Smooth muscle cell (in vitro differentiated cells): ENCODE results near the gene TCEANC. TPM values are rescaled to one million over a fixed set of nuclear protein-coding genes. Genes with fewer than 3 reads are reported as not detected.

Experiments used
- DNase-seq: peaks from one replicate; lab custom pipeline; 2025; ENCODE audit not compliant: unreplicated experiment; lab: John Stamatoyannopoulos, UW
- H2AFZ ChIP-seq: fragments of 200-600 bp; sonication (generic); 2 replicates; pipeline ENCODE4 v1.6.0; 2016; ENCODE audit warnings: antibody characterized with exemption, low read depth, mild to moderate bottlenecking
- H3F3A ChIP-seq: fragments of 200-600 bp; sonication (generic); 2 replicates; pipeline ENCODE4 v1.6.0; 2017; ENCODE audit warnings: antibody characterized with exemption, low read depth
- H3K27ac ChIP-seq: fragments of 200-600 bp; sonication (generic); 2 replicates; pipeline ENCODE4 v1.5.1; 2016; ENCODE audit warnings: low read depth, mild to moderate bottlenecking
- H3K27me3 ChIP-seq: fragments of 200-600 bp; sonication (generic); 2 replicates; pipeline ENCODE4 v1.6.1; 2016; ENCODE audit warnings: low read depth, mild to moderate bottlenecking
- H3K36me3 ChIP-seq: fragments of 200-600 bp; sonication (generic); 2 replicates; pipeline ENCODE4 v1.5.1; 2016; ENCODE audit warnings: low read depth
- H3K4me1 ChIP-seq: fragments of 200-600 bp; sonication (generic); 2 replicates; pipeline ENCODE4 v1.5.1; 2016; ENCODE audit warnings: low read depth
- H3K4me2 ChIP-seq: fragments of 200-600 bp; sonication (generic); 2 replicates; pipeline ENCODE4 v1.6.0; 2016; ENCODE audit warnings: mild to moderate bottlenecking
- H3K4me3 ChIP-seq: fragments of 200-600 bp; sonication (generic); 2 replicates; pipeline ENCODE4 v1.5.1; 2016; ENCODE audit warnings: mild to moderate bottlenecking
- H3K79me2 ChIP-seq: fragments of 200-600 bp; sonication (generic); 2 replicates; pipeline ENCODE4 v1.6.0; 2016; ENCODE audit warnings: low read depth, mild to moderate bottlenecking
- H3K9ac ChIP-seq: fragments of 200-600 bp; sonication (generic); 2 replicates; pipeline ENCODE4 v1.6.0; 2016; ENCODE audit warnings: low read depth
- H3K9me3 ChIP-seq: fragments of 200-600 bp; sonication (generic); replicated peaks from 2 replicates; pipeline ENCODE4 v1.5.1; 2016; ENCODE audit warnings: low read depth
- H4K20me1 ChIP-seq: fragments of 200-600 bp; sonication (generic); 2 replicates; pipeline ENCODE4 v1.6.0; 2016; ENCODE audit warnings: low read depth
- CTCF ChIP-seq: fragments of 200-600 bp; sonication (generic); IDR thresholded peaks from 2 replicates; pipeline ENCODE4 v1.5.1; 2017; ENCODE audit warnings: borderline replicate concordance, mild to moderate bottlenecking, antibody characterized with exemption; ENCODE audit not compliant: insufficient read depth, poor library complexity, severe bottlenecking
- WGBS: methylation state at CpG from one replicate; pipeline ENCODE4 v1.1.7; 2016; ENCODE audit warnings: low lambda C conversion rate; 5-methylcytosine and 5-hydroxymethylcytosine counted together
- polyA plus RNA-seq: library from polyadenylated mRNA; unstranded; fragments of >200 nt; fragmentation: Nextera tagmentation; extraction: Ambion mirVana; gene quantifications from 2 replicates; pipeline ENCODE4 v1.2.1, GENCODE V29; 2016
- total RNA-seq: library from RNA; depleted of rRNA; stranded (reverse); fragments of >200 nt; gene quantifications from 2 replicates; pipeline ENCODE4 v1.2.3, GENCODE V29; 2014

The TCEANC gene
- total and polyA plus RNA-seq, 2 experiments from 2014 or later = 1.2 to 2.6 TPM

- no peak overlapping the region for H3K4me3 ChIP-seq
- no peaks in the 10 kb centered on the region for H3F3A ChIP-seq
- peaks cover 18% of the 10 kb centered on the region for H3K4me1 ChIP-seq
- no peak for DNase-seq
- WGBS = 57% methylated on average over 5 of the region's 5 CpGs
- TF ChIP-seq CTCF = no peak
- H3K36me3 ChIP-seq = no peaks in the 10 kb centered on the region
- no peaks in the 10 kb centered on the region for H3K27me3 ChIP-seq
- H3K9ac ChIP-seq = no peak overlapping the region
- peaks cover 59% of the 10 kb centered on the region for H3K79me2 ChIP-seq
- peaks cover 85% of the 10 kb centered on the region for H4K20me1 ChIP-seq
- no peak overlapping the region for H3K27ac ChIP-seq
- no peaks in the 10 kb centered on the region for H3K9me3 ChIP-seq
- H2AFZ ChIP-seq = no peak overlapping the region
- no peak overlapping the region for H3K4me2 ChIP-seq
Observed at GRCh38 chrX:13702111-13702789, 49.3 kb downstream of the TCEANC start.

GRCh38 chrX:13703135-13703534 is 50.2 kb downstream of the TCEANC start:
- no peak overlapping the region for H3K27ac ChIP-seq
- H3K4me2 ChIP-seq = no peak overlapping the region
- H3K36me3 ChIP-seq = no peaks in the 10 kb centered on the region
- no peaks in the 10 kb centered on the region for H3K27me3 ChIP-seq
- TF ChIP-seq CTCF = no peak
- no peak overlapping the region for H3K9ac ChIP-seq
- H3K4me1 ChIP-seq = peaks cover 18% of the 10 kb centered on the region
- peaks cover 50% of the 10 kb centered on the region for H3K79me2 ChIP-seq
- H3K4me3 ChIP-seq = no peak overlapping the region
- no peaks in the 10 kb centered on the region for H3K9me3 ChIP-seq
- H2AFZ ChIP-seq = no peak overlapping the region
- peaks cover 85% of the 10 kb centered on the region for H4K20me1 ChIP-seq
- H3F3A ChIP-seq = no peaks in the 10 kb centered on the region
- 76% methylated on average over 3 of the region's 3 CpGs for WGBS
- no peak for DNase-seq

GRCh38 chrX:13703589-13703988 is 50.6 kb downstream of the TCEANC start:
- Histone ChIP-seq H3K9ac (no peak overlapping the region), H3K9me3 (no peaks in the 10 kb centered on the region), H3F3A (no peaks in the 10 kb centered on the region), H3K79me2 (peaks cover 46% of the 10 kb centered on the region), H3K4me3 (no peak overlapping the region), H3K4me1 (peaks cover 13% of the 10 kb centered on the region), H3K36me3 (no peaks in the 10 kb centered on the region), H4K20me1 (peaks cover 81% of the 10 kb centered on the region), H3K27me3 (no peaks in the 10 kb centered on the region), H3K27ac (no peak overlapping the region), H3K4me2 (no peak overlapping the region), H2AFZ (no peak overlapping the region)
- no peak for DNase-seq
- WGBS = 76% methylated on average over 3 of the region's 3 CpGs
- TF ChIP-seq CTCF = no peak

- Histone ChIP-seq H3K36me3 (peaks cover 6% of the 10 kb centered on the region), H3K4me1 (no peaks in the 10 kb centered on the region), H3K4me2 (no peak overlapping the region), H4K20me1 (peaks cover 17% of the 10 kb centered on the region), H3K9ac (no peak overlapping the region), H3K9me3 (no peaks in the 10 kb centered on the region), H2AFZ (no peak overlapping the region), H3K4me3 (no peak overlapping the region), H3F3A (no peaks in the 10 kb centered on the region), H3K27ac (no peak overlapping the region), H3K27me3 (no peaks in the 10 kb centered on the region), H3K79me2 (peaks cover 6% of the 10 kb centered on the region)
- TF ChIP-seq CTCF = no peak
- 70% methylated on average over 4 of the region's 4 CpGs for WGBS
- DNase-seq = no peak
Observed at GRCh38 chrX:13711141-13711540, 58.2 kb downstream of the TCEANC start.
